IMR-90 (cell line): ENCODE data around the gene SLC9A6. TPM values are rescaled to one million over a fixed set of nuclear protein-coding genes. Genes with fewer than 3 reads are reported as not detected.

ENCODE experiments used
- ATAC-seq: fragments of 200-7000 bp; cut with Tn5 transposase; 2 replicates; pipeline ENCODE4 v1.9.1; 2020; ENCODE audit warnings: low read depth, mild to moderate bottlenecking, moderate library complexity
- BruUV-seq: library from RNA; stranded (reverse); fragments of 400-500 nt; replicated peaks from 2 replicates; lab custom pipeline; 2021; lab: Mats Ljungman, UMichigan
- CTCF ChIA-PET: fragments of 300-600 bp; formaldehyde crosslinking; extraction: SDS; loops from one replicate; lab custom pipeline; 2021; ENCODE audit warnings: antibody characterized with exemption; lab: Yijun Ruan, JAX
- POLR2A ChIA-PET: fragments of 300-600 bp; sonication (Branson Sonifier 250); formaldehyde crosslinking; loops from one replicate; lab custom pipeline; 2022; ENCODE audit warnings: antibody characterized with exemption; ENCODE audit not compliant: unreplicated experiment; lab: Charles Lee
- DNase-seq: peaks from one replicate; pipeline ENCODE4 v3.0.0; 2013
- H2AFZ ChIP-seq: replicated peaks from 2 replicates; pipeline ENCODE3; 2013; ENCODE audit warnings: low read length, mild to moderate bottlenecking; ENCODE audit not compliant: poor library complexity
- H2AK5ac ChIP-seq: 2 replicates; pipeline ENCODE4 v1.6.1; 2013; ENCODE audit warnings: low read depth, low read length, inconsistent platforms
- H2AK9ac ChIP-seq: replicated peaks from 2 replicates; pipeline ENCODE3; 2013; ENCODE audit warnings: mild to moderate bottlenecking, low read depth, low read length, moderate library complexity; ENCODE audit not compliant: poor library complexity
- H2BK120ac ChIP-seq: 2 replicates; pipeline ENCODE4 v1.6.1; 2013; ENCODE audit warnings: low read depth, low read length, inconsistent platforms
- H2BK15ac ChIP-seq: 3 replicates; pipeline ENCODE4 v1.6.1; 2013; ENCODE audit warnings: low read depth, low read length, inconsistent platforms
- H2BK20ac ChIP-seq: 2 replicates; pipeline ENCODE4 v1.6.1; 2013; ENCODE audit warnings: low read depth, mild to moderate bottlenecking, inconsistent platforms, low read length, moderate library complexity
- H2BK5ac ChIP-seq: 2 replicates; pipeline ENCODE4 v1.6.1; 2013; ENCODE audit warnings: mild to moderate bottlenecking, low read depth, low read length, inconsistent platforms; ENCODE audit not compliant: poor library complexity, severe bottlenecking
- H3K14ac ChIP-seq: replicated peaks from 2 replicates; pipeline ENCODE4 v1.6.1; 2013; ENCODE audit warnings: low read depth, low read length, inconsistent platforms
- H3K18ac ChIP-seq: 2 replicates; pipeline ENCODE4 v1.6.1; 2013; ENCODE audit warnings: low read depth, low read length, control low read depth
- H3K23ac ChIP-seq: 2 replicates; pipeline ENCODE4 v1.6.1; 2013; ENCODE audit warnings: low read depth, low read length, inconsistent platforms
- H3K27ac ChIP-seq: 2 replicates; pipeline ENCODE4 v1.5.1; 2013; ENCODE audit warnings: mild to moderate bottlenecking, control low read depth, low read length; ENCODE audit not compliant: insufficient read depth
- H3K27me3 ChIP-seq: 2 replicates; pipeline ENCODE4 v1.6.1; 2013; ENCODE audit warnings: low read length; ENCODE audit not compliant: control insufficient read depth, insufficient read depth
- H3K36me3 ChIP-seq: 2 replicates; pipeline ENCODE4 v1.6.1; 2013; ENCODE audit warnings: low read length, mixed read lengths; ENCODE audit not compliant: control insufficient read depth, insufficient read depth
- H3K4ac ChIP-seq: 2 replicates; pipeline ENCODE4 v1.6.1; 2013; ENCODE audit warnings: low read depth, low read length, inconsistent platforms
- H3K4me1 ChIP-seq: 2 replicates; pipeline ENCODE4 v1.6.1; 2013; ENCODE audit warnings: low read length, mixed read lengths; ENCODE audit not compliant: control insufficient read depth, insufficient read depth
- H3K4me2 ChIP-seq: 2 replicates; pipeline ENCODE4 v1.6.1; 2013; ENCODE audit warnings: low read depth, mild to moderate bottlenecking, control low read depth, low read length, moderate library complexity
- H3K4me3 ChIP-seq: 2 replicates; pipeline ENCODE4 v1.5.1; 2013; ENCODE audit warnings: low read depth, mild to moderate bottlenecking, control low read depth, low read length, moderate library complexity; ENCODE audit not compliant: insufficient read depth
- H3K56ac ChIP-seq: 2 replicates; pipeline ENCODE4 v1.6.1; 2013; ENCODE audit warnings: low read length, inconsistent platforms; ENCODE audit not compliant: insufficient read depth; ENCODE audit errors: extremely low read depth
- H3K79me1 ChIP-seq, 2 experiments: 2 replicates each; pipeline ENCODE4 v1.6.1; 2013; ENCODE audit warnings: low read length in 2 of 2, inconsistent platforms in 1 of 2, low read depth in 1 of 2
- H3K9ac ChIP-seq: 2 replicates; pipeline ENCODE4 v1.6.1; 2013; ENCODE audit warnings: low read depth, low read length, control low read depth
- H3K9me1 ChIP-seq: 2 replicates; pipeline ENCODE4 v1.6.1; 2013; ENCODE audit warnings: low read length, inconsistent platforms; ENCODE audit not compliant: insufficient read depth
- H3K9me3 ChIP-seq: 2 replicates; pipeline ENCODE4 v1.6.1; 2013; ENCODE audit warnings: low read length; ENCODE audit not compliant: control insufficient read depth, insufficient read depth
- H4K20me1 ChIP-seq: 2 replicates; pipeline ENCODE4 v1.6.1; 2013; ENCODE audit warnings: low read length, inconsistent platforms; ENCODE audit not compliant: insufficient read depth
- H4K5ac ChIP-seq: 2 replicates; pipeline ENCODE4 v1.6.1; 2013; ENCODE audit warnings: mild to moderate bottlenecking, low read depth, low read length, control low read depth
- H4K8ac ChIP-seq, 2 experiments: 2 replicates each; pipeline ENCODE4 v1.6.1; 2013; ENCODE audit warnings: low read depth in 2 of 2, low read length in 2 of 2, control low read depth in 1 of 2, inconsistent platforms in 1 of 2
- H4K91ac ChIP-seq: 2 replicates; pipeline ENCODE4 v1.6.1; 2013; ENCODE audit warnings: low read depth, low read length, inconsistent platforms; ENCODE audit not compliant: insufficient read depth
- BHLHE40 ChIP-seq: fragments of 150-350 bp; IDR thresholded peaks from 2 replicates; pipeline ENCODE4 v1.6.1; 2016; ENCODE audit warnings: mild to moderate bottlenecking, low read depth, low read length
- CEBPB ChIP-seq: IDR thresholded peaks from 2 replicates; pipeline ENCODE4 v1.6.1; 2012; ENCODE audit warnings: low read depth, low read length, improper control_type of control experiment
- CHD1 ChIP-seq: IDR thresholded peaks from 2 replicates; pipeline ENCODE4 v1.6.1; 2012; ENCODE audit warnings: low read depth, low read length, improper control_type of control experiment
- FOS ChIP-seq: fragments of 150-350 bp; IDR thresholded peaks from 2 replicates; pipeline ENCODE4 v1.6.1; 2016; ENCODE audit warnings: low read depth, low read length
- MAFK ChIP-seq: IDR thresholded peaks from 2 replicates; pipeline ENCODE4 v1.6.1; 2012; ENCODE audit warnings: low read depth, low read length, improper control_type of control experiment
- MAZ ChIP-seq: IDR thresholded peaks from 2 replicates; pipeline ENCODE4 v1.6.1; 2012; ENCODE audit warnings: low read depth, mild to moderate bottlenecking, low read length, improper control_type of control experiment, moderate library complexity, borderline replicate concordance
- MXI1 ChIP-seq: IDR thresholded peaks from 2 replicates; pipeline ENCODE4 v1.6.1; 2012; ENCODE audit warnings: low read depth, mild to moderate bottlenecking, low read length, moderate library complexity, borderline replicate concordance
- NFE2L2 ChIP-seq: fragments of 150-350 bp; IDR thresholded peaks from 2 replicates; pipeline ENCODE4 v1.6.1; 2016; ENCODE audit warnings: low read depth, mild to moderate bottlenecking, low read length
- POLR2A ChIP-seq: IDR thresholded peaks from 2 replicates; pipeline ENCODE4 v1.6.1; 2012; ENCODE audit warnings: mild to moderate bottlenecking, low read depth, low read length
- RAD21 ChIP-seq: IDR thresholded peaks from 2 replicates; pipeline ENCODE4 v1.6.1; 2012; ENCODE audit warnings: low read length, improper control_type of control experiment
- RCOR1 ChIP-seq: IDR thresholded peaks from 2 replicates; pipeline ENCODE4 v1.6.1; 2012; ENCODE audit warnings: mild to moderate bottlenecking, low read length, improper control_type of control experiment; ENCODE audit not compliant: insufficient replicate concordance
- RFX5 ChIP-seq: IDR thresholded peaks from 2 replicates; pipeline ENCODE4 v1.8.0; 2012; ENCODE audit warnings: low read depth, mild to moderate bottlenecking, low read length, moderate library complexity
- SMC3 ChIP-seq: fragments of 150-350 bp; IDR thresholded peaks from 2 replicates; pipeline ENCODE4 v1.6.1; 2016; ENCODE audit warnings: low read depth, mild to moderate bottlenecking, antibody characterized with exemption, low read length, moderate library complexity
- WGBS, 2 experiments: methylation state at CpG; one replicate each; pipeline versions ENCODE4 v1.1.5 to v1.1.7; 2013; ENCODE audit warnings: missing lambda C conversion rate in 2 of 2; ENCODE audit not compliant: insufficient read length in 1 of 2; ENCODE audit errors: extremely low coverage in 2 of 2; 5-methylcytosine and 5-hydroxymethylcytosine counted together
- dilution Hi-C: fragments of 300-500 bp; cut with HindIII; formaldehyde crosslinking; loops from one replicate; pipeline ENCODE4 v1.14.3; 2018; ENCODE audit warnings: low sequenced_read_pairs; ENCODE audit not compliant: unreplicated experiment
- in situ Hi-C: fragments of 300-500 bp; cut with MboI; formaldehyde crosslinking; loops from 3 replicates; pipeline ENCODE4 v1.14.3; 2019; ENCODE audit warnings: low sequenced_read_pairs, inconsistent platforms, mixed read lengths
- intact Hi-C: fragments of 100-400 bp; cut with micrococcal nuclease; formaldehyde crosslinking; loops from 2 replicates; pipeline ENCODE4 v1.10.0; 2022
- polyA plus RNA-seq, 3 experiments: library from polyadenylated mRNA; depleted of rRNA; stranded (reverse); fragments of >200 nt; gene quantifications; 2 replicates each; pipeline ENCODE4 v1.2.3, GENCODE V29; 2012; ENCODE audit warnings: low replicate concordance in 1 of 3
- total RNA-seq: library from RNA; depleted of rRNA; stranded (reverse); fragments of >200 nt; gene quantifications from 2 replicates; pipeline ENCODE4 v1.2.3, GENCODE V29; 2012
- TF ChIP-seq, protein P1 (sequence below): fragments of 150-350 bp; IDR thresholded peaks from 2 replicates; pipeline ENCODE4 v1.6.1; 2016; ENCODE audit warnings: low read depth, mild to moderate bottlenecking, low read length, moderate library complexity, borderline replicate concordance
- TF ChIP-seq, protein P2 (sequence below): conservative IDR thresholded peaks from 2 replicates; pipeline ENCODE4 v1.5.1; 2012; ENCODE audit warnings: mild to moderate bottlenecking, low read depth, low read length, improper control_type of control experiment
- TF ChIP-seq, protein P3 (sequence below): fragments of 150-350 bp; IDR thresholded peaks from 2 replicates; pipeline ENCODE4 v1.6.1; 2017; ENCODE audit warnings: mild to moderate bottlenecking, antibody characterized with exemption, low read length, low read depth

Gene SLC9A6
- total and polyA plus RNA-seq, 2 of the 4 experiments (the other 2 are of a cell fraction): 6.9 to 19.0 TPM

GRCh38 chrX:136016881-136017280, 31.6 kb downstream of the SLC9A6 start:
- no TSS peak for BruUV-seq

More at GRCh38 chrX:136016881-136017280, 31.6 kb downstream of the SLC9A6 start:
- H3K23ac ChIP-seq: no peak overlapping the region
- CTCF ChIA-PET: no interaction called here
- no peak overlapping the region for H2AK5ac ChIP-seq
- H2AK9ac ChIP-seq: no peak overlapping the region
- H4K8ac ChIP-seq: no peak overlapping the region
- H3K14ac ChIP-seq: no peak overlapping the region
- H3K27me3 ChIP-seq: peaks cover 1% of the 10 kb centered on the region; the same call in 1 of the 2 replicates
- no peaks in the 10 kb centered on the region for H3K9me1 ChIP-seq
- dilution Hi-C loops: no loop called here
- H2BK20ac ChIP-seq: no peak overlapping the region
- no peak overlapping the region for H2AFZ ChIP-seq
- H2BK5ac ChIP-seq: no peak overlapping the region
- H4K5ac ChIP-seq: no peak overlapping the region
- no peak overlapping the region for H2BK15ac ChIP-seq
- no peak overlapping the region for H3K9ac ChIP-seq
- POLR2A ChIA-PET: no interaction called here
- no peak overlapping the region for H3K18ac ChIP-seq
- H3K36me3 ChIP-seq: peaks cover 2% of the 10 kb centered on the region; the same call in 1 of the 2 replicates
- intact Hi-C loops: no loop called here
- no peak for ATAC-seq
- no peak overlapping the region for H3K4me2 ChIP-seq
- H2BK120ac ChIP-seq: no peak overlapping the region
- no CpG with 5 or more reads among the region's 2 CpGs for WGBS, 2 experiments
- H3K9me3 ChIP-seq: no peaks in the 10 kb centered on the region
- no peak overlapping the region for H3K56ac ChIP-seq
- in situ Hi-C loops: no loop called here
- H4K91ac ChIP-seq: no peak overlapping the region
- no peak for DNase-seq
- TF ChIP-seq MAFK: no peak
- TF ChIP-seq, protein P1, sequence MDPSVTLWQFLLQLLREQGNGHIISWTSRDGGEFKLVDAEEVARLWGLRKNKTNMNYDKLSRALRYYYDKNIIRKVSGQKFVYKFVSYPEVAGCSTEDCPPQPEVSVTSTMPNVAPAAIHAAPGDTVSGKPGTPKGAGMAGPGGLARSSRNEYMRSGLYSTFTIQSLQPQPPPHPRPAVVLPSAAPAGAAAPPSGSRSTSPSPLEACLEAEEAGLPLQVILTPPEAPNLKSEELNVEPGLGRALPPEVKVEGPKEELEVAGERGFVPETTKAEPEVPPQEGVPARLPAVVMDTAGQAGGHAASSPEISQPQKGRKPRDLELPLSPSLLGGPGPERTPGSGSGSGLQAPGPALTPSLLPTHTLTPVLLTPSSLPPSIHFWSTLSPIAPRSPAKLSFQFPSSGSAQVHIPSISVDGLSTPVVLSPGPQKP: no peak
- TF ChIP-seq BHLHE40: no peak
- no peak for TF ChIP-seq MAZ
- TF ChIP-seq RCOR1: no peak
- TF ChIP-seq POLR2A: no peak
- TF ChIP-seq, protein P2, sequence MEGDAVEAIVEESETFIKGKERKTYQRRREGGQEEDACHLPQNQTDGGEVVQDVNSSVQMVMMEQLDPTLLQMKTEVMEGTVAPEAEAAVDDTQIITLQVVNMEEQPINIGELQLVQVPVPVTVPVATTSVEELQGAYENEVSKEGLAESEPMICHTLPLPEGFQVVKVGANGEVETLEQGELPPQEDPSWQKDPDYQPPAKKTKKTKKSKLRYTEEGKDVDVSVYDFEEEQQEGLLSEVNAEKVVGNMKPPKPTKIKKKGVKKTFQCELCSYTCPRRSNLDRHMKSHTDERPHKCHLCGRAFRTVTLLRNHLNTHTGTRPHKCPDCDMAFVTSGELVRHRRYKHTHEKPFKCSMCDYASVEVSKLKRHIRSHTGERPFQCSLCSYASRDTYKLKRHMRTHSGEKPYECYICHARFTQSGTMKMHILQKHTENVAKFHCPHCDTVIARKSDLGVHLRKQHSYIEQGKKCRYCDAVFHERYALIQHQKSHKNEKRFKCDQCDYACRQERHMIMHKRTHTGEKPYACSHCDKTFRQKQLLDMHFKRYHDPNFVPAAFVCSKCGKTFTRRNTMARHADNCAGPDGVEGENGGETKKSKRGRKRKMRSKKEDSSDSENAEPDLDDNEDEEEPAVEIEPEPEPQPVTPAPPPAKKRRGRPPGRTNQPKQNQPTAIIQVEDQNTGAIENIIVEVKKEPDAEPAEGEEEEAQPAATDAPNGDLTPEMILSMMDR: no peak
- TF ChIP-seq SMC3: no peak
- no peak for TF ChIP-seq RAD21
- no peak for TF ChIP-seq CEBPB
- no peak for TF ChIP-seq RFX5
- TF ChIP-seq NFE2L2: no peak
- TF ChIP-seq, protein P3, sequence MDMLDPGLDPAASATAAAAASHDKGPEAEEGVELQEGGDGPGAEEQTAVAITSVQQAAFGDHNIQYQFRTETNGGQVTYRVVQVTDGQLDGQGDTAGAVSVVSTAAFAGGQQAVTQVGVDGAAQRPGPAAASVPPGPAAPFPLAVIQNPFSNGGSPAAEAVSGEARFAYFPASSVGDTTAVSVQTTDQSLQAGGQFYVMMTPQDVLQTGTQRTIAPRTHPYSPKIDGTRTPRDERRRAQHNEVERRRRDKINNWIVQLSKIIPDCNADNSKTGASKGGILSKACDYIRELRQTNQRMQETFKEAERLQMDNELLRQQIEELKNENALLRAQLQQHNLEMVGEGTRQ: no peak
- TF ChIP-seq MXI1: no peak
- TF ChIP-seq FOS: no peak
- TF ChIP-seq CHD1: no peak
- H3K79me1 ChIP-seq: no peaks in the 10 kb centered on the region
- no peak overlapping the region for H3K27ac ChIP-seq
- H4K20me1 ChIP-seq: no peaks in the 10 kb centered on the region
- H3K4me3 ChIP-seq: no peak overlapping the region
- no peak overlapping the region for H3K4ac ChIP-seq
- H3K4me1 ChIP-seq: no peaks in the 10 kb centered on the region
